Astrocyte of the spinal cord (primary cell): ENCODE data around the gene XG.
"Not testable (repeated sequence)": the region's sequence is repeated elsewhere in the genome, so short reads cannot be mapped to it uniquely, and the experiment has no call there.

ENCODE experiments used
- DNase-seq: peaks from one replicate; pipeline ENCODE4 v3.0.0; 2011; ENCODE audit warnings: low read depth, low spot score
- H3K4me3 ChIP-seq: 2 replicates; pipeline ENCODE4 v1.5.1; 2011; ENCODE audit warnings: low read depth, mild to moderate bottlenecking, low read length, moderate library complexity
- CTCF ChIP-seq: IDR thresholded peaks from 2 replicates; pipeline ENCODE4 v1.5.1; 2012; ENCODE audit warnings: low read depth, mild to moderate bottlenecking, low read length, inconsistent platforms
- in situ Hi-C: cut with HindIII; loops from 2 replicates; pipeline ENCODE4 v1.10.0; 2017; ENCODE audit warnings: low sequenced_read_pairs

XG gene

GRCh38 chrX:2767631-2768455, 16.0 kb downstream of the XG start:
- TF ChIP-seq CTCF: no peak
- no peak overlapping the region for H3K4me3 ChIP-seq
- no peak for DNase-seq
- in situ Hi-C loops: no loop called here

DNA sequence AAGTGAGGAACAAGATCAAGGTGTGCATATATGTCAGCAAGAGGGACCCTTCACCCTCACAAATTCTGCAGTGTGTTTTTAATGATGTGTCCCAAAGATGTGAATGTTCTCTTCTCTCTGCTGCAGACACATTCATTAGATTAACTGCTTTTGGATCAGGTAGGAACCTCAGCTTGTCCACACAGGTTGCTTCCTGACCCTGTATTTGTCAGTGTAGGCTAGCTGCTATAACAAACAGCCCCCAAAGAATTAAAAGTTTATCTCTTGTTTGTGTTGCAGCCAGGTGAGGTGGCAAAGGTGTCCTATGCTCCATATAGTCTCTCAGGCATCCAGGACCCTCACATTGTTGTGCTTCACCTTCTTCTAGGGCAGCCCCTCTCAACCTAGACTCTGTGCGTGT, 17.8 kb downstream of the XG start:
- no peak overlapping the region for H3K4me3 ChIP-seq
- no peak for TF ChIP-seq CTCF
- in situ Hi-C loops: no loop called here
- DNase-seq: no peak

- DNase-seq, in situ Hi-C loops, H3K4me3 ChIP-seq: not testable (repeated sequence)
Measured at GRCh38 chrX:2773166-2774055, 21.6 kb downstream of the XG start.

GRCh38 chrX:2774057-2774456, 22.2 kb downstream of the XG start:
- in situ Hi-C loops: no loop called here
- no peak for TF ChIP-seq CTCF
- H3K4me3 ChIP-seq: no peak overlapping the region
- no peak for DNase-seq

GRCh38 chrX:2774776-2775175, 22.9 kb downstream of the XG start:
- in situ Hi-C loops: no loop called here
- H3K4me3 ChIP-seq: no peak overlapping the region
- no peak for TF ChIP-seq CTCF
- no peak for DNase-seq

DNA sequence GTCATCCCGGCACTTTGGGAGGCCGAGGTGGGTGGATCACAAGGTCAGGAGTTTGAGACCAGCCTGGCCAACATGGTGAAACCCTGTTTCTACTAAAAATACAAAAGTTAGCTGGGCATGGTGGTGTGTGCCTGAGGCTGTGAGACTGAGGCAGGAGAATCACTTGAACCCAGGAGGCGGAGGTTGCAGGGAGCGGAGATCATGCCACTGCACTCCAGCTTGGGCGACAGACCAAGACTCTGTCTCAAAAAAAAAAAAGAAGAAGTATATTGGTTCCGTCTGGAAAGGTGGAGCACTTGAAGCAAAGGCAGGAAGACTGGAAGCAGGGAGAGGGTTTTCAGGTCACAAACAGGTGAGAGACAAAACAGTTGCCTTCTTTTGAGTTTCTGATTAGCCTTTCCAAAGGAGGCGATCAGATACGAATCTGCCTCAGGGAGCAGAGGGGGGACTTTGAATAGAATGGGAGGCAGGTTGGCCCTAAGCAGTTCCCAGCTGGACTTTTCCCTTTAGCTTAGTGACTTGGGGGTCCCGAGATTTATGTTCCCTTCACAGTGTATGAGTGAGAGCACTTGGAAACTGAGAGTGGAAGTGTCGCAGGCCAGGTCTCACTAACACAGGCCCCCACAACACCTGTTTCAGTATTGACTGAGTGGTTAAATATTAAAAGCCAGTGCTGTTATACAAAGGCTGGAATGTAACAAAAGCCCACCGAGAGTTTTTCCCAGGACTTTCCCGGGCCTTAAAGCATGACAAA, 28.8 kb downstream of the XG start:
- DNase-seq, H3K4me3 ChIP-seq, in situ Hi-C loops: not testable (repeated sequence)

DNA sequence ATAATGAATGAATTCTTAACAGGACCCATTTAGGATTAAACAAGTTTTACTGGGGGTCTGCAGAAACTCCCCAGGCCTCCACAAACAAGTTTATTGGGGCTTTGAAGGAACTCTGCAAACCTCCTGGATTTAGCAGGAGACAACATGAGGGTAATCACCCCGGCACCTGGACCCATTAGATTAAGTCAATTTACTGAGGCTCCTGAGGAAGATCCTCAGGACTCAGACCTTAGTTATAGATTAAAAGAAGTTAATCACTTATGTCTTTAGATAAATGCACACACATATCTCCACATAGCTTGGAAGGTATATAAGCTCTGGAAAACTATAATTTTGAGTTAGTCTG, 29.4 kb downstream of the XG start:
- in situ Hi-C loops: no loop called here
- H3K4me3 ChIP-seq: no peak overlapping the region
- no peak for DNase-seq
- TF ChIP-seq CTCF: no peak
